ENCODE measurements around the gene YY1AP1.
"Not testable (repeated sequence)": the region's sequence is repeated elsewhere in the genome, so short reads cannot be mapped to it uniquely, and the experiment has no call there.

YY1AP1 gene

GRCh38 chr1:155640367-155640766, 48.2 kb downstream of the YY1AP1 start:
- Histone ChIP-seq H3K79me2 (ENCODE audit: insufficient read depth, low read length) (peaks cover 7% of the 10 kb centered on the region), H3K4me3 (ENCODE audit: low read depth in 1 of 2, low read length in 2 of 2) (no peak overlapping the region), H3K9me3 (ENCODE audit: insufficient read depth, low read length, severe bottlenecking) (peaks cover 27% of the 10 kb centered on the region), H3K27ac (ENCODE audit: low read length) (no peak overlapping the region), H3K9ac (ENCODE audit: low read depth, low read length) (no peak overlapping the region), H3K4me1 (ENCODE audit: insufficient read depth, low read length) (peaks cover 27% of the 10 kb centered on the region), H2AFZ (ENCODE audit: low read depth, low read length) (no peak overlapping the region), H4K20me1 (ENCODE audit: insufficient read depth, low read length) (no peaks in the 10 kb centered on the region), H3K27me3 (ENCODE audit: insufficient read depth, low read length, poor library complexity) (no peaks in the 10 kb centered on the region), H3K4me2 (ENCODE audit: insufficient read depth, low read length) (no peak overlapping the region), H3K36me3 (ENCODE audit: insufficient read depth, low read length) (no peaks in the 10 kb centered on the region)
- TF ChIP-seq EZH2 (IDR thresholded peaks at IDR 0.05; ENCODE audit: borderline replicate concordance, low read depth, low read length, severe bottlenecking) (no peak), CTCF (IDR thresholded peaks at IDR 0.05; ENCODE audit: borderline replicate concordance, extremely low read depth, low read length, poor library complexity, severe bottlenecking) (no peak)
- ATAC-seq (ENCODE audit: insufficient read depth, low read depth) (no peak), DNase-seq (no peak)

DNA sequence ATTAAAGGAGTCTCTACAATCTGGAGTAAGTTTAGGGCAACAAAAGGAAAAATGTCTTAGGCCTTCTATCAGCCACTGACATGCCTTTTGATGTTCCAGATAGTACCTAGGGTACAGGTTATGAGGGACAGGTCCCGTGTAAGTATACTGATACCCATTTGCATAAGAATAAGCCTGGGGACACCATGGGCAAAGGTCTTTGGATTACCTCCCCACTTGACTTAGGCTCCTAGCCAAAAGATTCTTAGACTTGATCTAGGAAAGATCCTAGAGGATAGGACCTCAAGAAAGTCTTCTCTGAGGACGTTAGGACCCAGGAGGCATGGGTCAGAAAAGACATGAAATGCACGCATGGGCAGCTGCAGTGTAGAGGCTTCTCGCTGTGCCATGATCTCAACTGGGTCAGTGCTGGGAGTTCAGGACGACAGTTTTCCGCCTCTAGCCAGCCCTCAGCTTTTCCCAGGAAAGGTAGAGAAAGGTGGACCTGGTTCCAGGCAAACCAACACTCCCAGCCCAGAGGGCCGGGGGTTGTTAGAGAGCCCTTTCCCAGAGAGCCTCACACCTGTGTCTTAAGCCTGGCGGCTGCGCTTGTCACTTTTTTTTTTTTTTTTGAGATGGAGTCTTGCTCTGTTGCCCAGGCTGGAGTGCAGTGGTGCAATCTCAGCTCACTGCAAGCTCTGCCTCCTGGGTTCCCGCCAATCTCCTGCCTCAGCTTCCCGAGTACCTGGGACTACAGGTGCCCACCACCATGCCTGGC, 52.0 kb downstream of the YY1AP1 start:
- Histone ChIP-seq H3K4me2 (ENCODE audit: insufficient read depth, low read length) (peak overlapping the region; percentile 82), H3K9ac (ENCODE audit: low read depth, low read length) (peak overlapping the region; percentile 63)

GRCh38 chr1:155626428-155626827, 62.1 kb downstream of the YY1AP1 start:
- H3K79me2 ChIP-seq (ENCODE audit: insufficient read depth, low read length); ATAC-seq (ENCODE audit: insufficient read depth, low read depth); H3K4me2 ChIP-seq (ENCODE audit: insufficient read depth, low read length); DNase-seq; H3K27ac ChIP-seq (ENCODE audit: low read length); H3K9me3 ChIP-seq (ENCODE audit: insufficient read depth, low read length, severe bottlenecking); H2AFZ ChIP-seq (ENCODE audit: low read depth, low read length); H4K20me1 ChIP-seq (ENCODE audit: insufficient read depth, low read length); H3K4me3 ChIP-seq (ENCODE audit: low read depth in 1 of 2, low read length in 2 of 2); H3K36me3 ChIP-seq (ENCODE audit: insufficient read depth, low read length); H3K4me1 ChIP-seq (ENCODE audit: insufficient read depth, low read length); H3K9ac ChIP-seq (ENCODE audit: low read depth, low read length); H3K27me3 ChIP-seq (ENCODE audit: insufficient read depth, low read length, poor library complexity): not testable (repeated sequence)

More for the DNA sequence above, 52.0 kb downstream of the YY1AP1 start:
- ATAC-seq (ENCODE audit: insufficient read depth, low read depth) (peak; percentile 39), DNase-seq (no peak)
- peaks cover 27% of the 10 kb centered on the region for H3K4me1 ChIP-seq (ENCODE audit: insufficient read depth, low read length)
- no peaks in the 10 kb centered on the region for H3K27me3 ChIP-seq (ENCODE audit: insufficient read depth, low read length, poor library complexity)
- H2AFZ ChIP-seq (ENCODE audit: low read depth, low read length): peak overlapping the region; percentile 87
- H3K4me3 ChIP-seq (ENCODE audit: low read depth in 1 of 2, low read length in 2 of 2): peak overlapping the region; percentile 59 to 65; a peak in 3 of 4 replicates
- H3K79me2 ChIP-seq (ENCODE audit: insufficient read depth, low read length): peaks cover 7% of the 10 kb centered on the region
- no peak overlapping the region; the same call in 1 of the 2 replicates for H3K27ac ChIP-seq (ENCODE audit: low read length)
- peaks cover 3% of the 10 kb centered on the region for H3K9me3 ChIP-seq (ENCODE audit: insufficient read depth, low read length, severe bottlenecking)
- H4K20me1 ChIP-seq (ENCODE audit: insufficient read depth, low read length): no peaks in the 10 kb centered on the region
- no peaks in the 10 kb centered on the region for H3K36me3 ChIP-seq (ENCODE audit: insufficient read depth, low read length)
- TF ChIP-seq EZH2 (IDR thresholded peaks at IDR 0.05; ENCODE audit: borderline replicate concordance, low read depth, low read length, severe bottlenecking): no peak
- no peak for TF ChIP-seq CTCF (IDR thresholded peaks at IDR 0.05; ENCODE audit: borderline replicate concordance, extremely low read depth, low read length, poor library complexity, severe bottlenecking)

GRCh38 chr1:155623357-155623756, 65.2 kb downstream of the YY1AP1 start:
- TF ChIP-seq EZH2 (IDR thresholded peaks at IDR 0.05; ENCODE audit: borderline replicate concordance, low read depth, low read length, severe bottlenecking) (no peak), CTCF (IDR thresholded peaks at IDR 0.05; ENCODE audit: borderline replicate concordance, extremely low read depth, low read length, poor library complexity, severe bottlenecking) (no peak)
- DNase-seq (no peak), ATAC-seq (ENCODE audit: insufficient read depth, low read depth) (no peak)
- H3K4me1 ChIP-seq (ENCODE audit: insufficient read depth, low read length): no peaks in the 10 kb centered on the region
- H3K9ac ChIP-seq (ENCODE audit: low read depth, low read length): no peak overlapping the region
- no peak overlapping the region for H2AFZ ChIP-seq (ENCODE audit: low read depth, low read length)
- no peaks in the 10 kb centered on the region for H3K9me3 ChIP-seq (ENCODE audit: insufficient read depth, low read length, severe bottlenecking)
- no peaks in the 10 kb centered on the region for H3K36me3 ChIP-seq (ENCODE audit: insufficient read depth, low read length)
- no peak overlapping the region for H3K4me3 ChIP-seq (ENCODE audit: low read depth in 1 of 2, low read length in 2 of 2)
- no peaks in the 10 kb centered on the region for H4K20me1 ChIP-seq (ENCODE audit: insufficient read depth, low read length)
- no peaks in the 10 kb centered on the region for H3K27me3 ChIP-seq (ENCODE audit: insufficient read depth, low read length, poor library complexity)
- H3K27ac ChIP-seq (ENCODE audit: low read length): no peak overlapping the region
- no peaks in the 10 kb centered on the region for H3K79me2 ChIP-seq (ENCODE audit: insufficient read depth, low read length)
- H3K4me2 ChIP-seq (ENCODE audit: insufficient read depth, low read length): no peak overlapping the region
